Psoas muscle (tissue), 8 donors: ENCODE data around the gene PIGC. TPM values are rescaled to one million over a fixed set of nuclear protein-coding genes. Genes with fewer than 3 reads are reported as not detected.

Source experiments
- ATAC-seq, 4 donors: fragments of 200-7000 bp; cut with Tn5 transposase; one replicate each; pipeline ENCODE4 v1.9.1; 2020; ENCODE audit warnings: moderate library complexity in 3 of 4, mild to moderate bottlenecking in 2 of 4
- DNase-seq, 2 donors: peaks; one replicate each; pipeline ENCODE4 v3.0.0-alpha.2; 2020
- H3K27ac ChIP-seq: fragments of 200-600 bp; one replicate; pipeline ENCODE4 v1.8.0; 2022
- H3K27me3 ChIP-seq, 3 donors: fragments of 200-600 bp in 1 of 3; one replicate each; pipeline versions ENCODE4 v1.6.1 to v1.8.0; 2013 to 2022; ENCODE audit warnings: low read length in 2 of 3, mild to moderate bottlenecking in 2 of 3, moderate library complexity in 1 of 3; ENCODE audit not compliant: insufficient read depth in 3 of 3
- H3K36me3 ChIP-seq, 2 donors: fragments of 200-600 bp in 1 of 2; one replicate each; pipeline versions ENCODE4 v1.6.1 to v1.8.0; 2013 to 2022; ENCODE audit warnings: low read depth in 1 of 2, mild to moderate bottlenecking in 1 of 2, moderate library complexity in 1 of 2; ENCODE audit not compliant: insufficient read depth in 1 of 2
- H3K4me1 ChIP-seq: fragments of 200-600 bp; one replicate; pipeline ENCODE4 v1.8.0; 2022
- H3K4me3 ChIP-seq: fragments of 200-600 bp; one replicate; pipeline ENCODE4 v1.8.0; 2022; ENCODE audit warnings: mild to moderate bottlenecking
- H3K9me3 ChIP-seq: fragments of 200-600 bp; one replicate; pipeline ENCODE4 v1.8.0; 2022
- WGBS, 3 donors: extraction: QIAGEN DNeasy Blood & Tissue Kit; methylation state at CpG; one replicate each; pipeline versions ENCODE4 v1.1.6 to v1.1.7; 2013; 5-methylcytosine and 5-hydroxymethylcytosine counted together
- intact Hi-C, 2 donors: fragments of 100-400 bp; cut with DNase I; formaldehyde crosslinking; loops; one replicate each; pipeline versions ENCODE4 v1.11.0 to v1.14.2; 2022
- polyA plus RNA-seq, 3 donors: library from polyadenylated mRNA; stranded (reverse); fragments of 200-250 nt; gene quantifications; one replicate each; pipeline ENCODE4 v1.2.3, GENCODE V29; 2013
- total RNA-seq, 4 donors: library from RNA; stranded (reverse); fragmentation: NEBNext Ultra II Directional in 2 of 4; extraction: Animal tissue kit (Norgen Biotek cat#: 25700) in 2 of 4; gene quantifications; one replicate each; pipeline versions ENCODE4 v1.2.1 to v1.2.4, GENCODE V29; 2021 to 2023
- TF ChIP-seq, protein P1 (sequence below): fragments of 200-600 bp; IDR thresholded peaks from one replicate; pipeline ENCODE4 v1.8.0; 2022; ENCODE audit warnings: antibody characterized with exemption
- donor health status: healthy with polysubstance abuse.
- donor health status: DM: no; HTN: no; CAD: no; lungs with moderate emphysema.
- donor health status: Bipolar disorder and iron deficiency.
- donor health status: healthy.
- donor health status: DM: yes; HTN: yes; CAD: no.
- donor health status: DM: no; HTN: no; CAD: no.
- donor health status: DM: no; HTN: no; CAD: no.
- donor health status: DM: yes; HTN: yes; CAD: no.

Gene PIGC
- total and polyA plus RNA-seq, 7 donors, result 10.8 to 24.7 (median 13.8) TPM

DNA sequence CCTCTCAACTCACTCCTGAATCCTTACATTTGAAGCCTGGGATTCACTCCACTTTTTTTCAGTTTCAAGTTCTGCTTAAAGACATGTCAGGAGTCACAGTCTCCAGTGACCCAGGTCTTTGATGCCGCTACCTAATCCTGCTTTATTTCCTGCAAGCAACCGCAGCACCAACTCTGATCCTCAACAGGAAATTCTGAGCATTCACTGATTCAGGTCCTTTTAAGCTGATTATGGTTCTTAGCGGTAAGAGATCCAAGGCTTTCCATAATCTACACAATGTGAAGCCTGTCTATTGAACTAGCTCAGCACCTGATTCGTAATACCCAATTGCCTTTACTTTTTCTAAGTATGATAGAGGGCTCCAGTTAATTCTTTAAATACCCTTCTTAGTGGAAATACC is 43.7 kb upstream of the PIGC start:
- Histone ChIP-seq H3K4me3 (no peak overlapping the region), H3K27me3 (peaks cover 0 to 3% (median 0%) of the 10 kb centered on the region in 3 donors), H3K4me1 (no peaks in the 10 kb centered on the region), H3K9me3 (no peaks in the 10 kb centered on the region), H3K36me3 (no peaks in the 10 kb centered on the region), H3K27ac (no peak overlapping the region)
- 46 to 53% (median 51%) methylated on average over 4 of the region's 4 CpGs for WGBS, 3 donors
- no peak for DNase-seq
- TF ChIP-seq, protein P1, sequence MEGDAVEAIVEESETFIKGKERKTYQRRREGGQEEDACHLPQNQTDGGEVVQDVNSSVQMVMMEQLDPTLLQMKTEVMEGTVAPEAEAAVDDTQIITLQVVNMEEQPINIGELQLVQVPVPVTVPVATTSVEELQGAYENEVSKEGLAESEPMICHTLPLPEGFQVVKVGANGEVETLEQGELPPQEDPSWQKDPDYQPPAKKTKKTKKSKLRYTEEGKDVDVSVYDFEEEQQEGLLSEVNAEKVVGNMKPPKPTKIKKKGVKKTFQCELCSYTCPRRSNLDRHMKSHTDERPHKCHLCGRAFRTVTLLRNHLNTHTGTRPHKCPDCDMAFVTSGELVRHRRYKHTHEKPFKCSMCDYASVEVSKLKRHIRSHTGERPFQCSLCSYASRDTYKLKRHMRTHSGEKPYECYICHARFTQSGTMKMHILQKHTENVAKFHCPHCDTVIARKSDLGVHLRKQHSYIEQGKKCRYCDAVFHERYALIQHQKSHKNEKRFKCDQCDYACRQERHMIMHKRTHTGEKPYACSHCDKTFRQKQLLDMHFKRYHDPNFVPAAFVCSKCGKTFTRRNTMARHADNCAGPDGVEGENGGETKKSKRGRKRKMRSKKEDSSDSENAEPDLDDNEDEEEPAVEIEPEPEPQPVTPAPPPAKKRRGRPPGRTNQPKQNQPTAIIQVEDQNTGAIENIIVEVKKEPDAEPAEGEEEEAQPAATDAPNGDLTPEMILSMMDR, result no peak
- no peak for ATAC-seq
- intact Hi-C loops, result no loop called here

DNA sequence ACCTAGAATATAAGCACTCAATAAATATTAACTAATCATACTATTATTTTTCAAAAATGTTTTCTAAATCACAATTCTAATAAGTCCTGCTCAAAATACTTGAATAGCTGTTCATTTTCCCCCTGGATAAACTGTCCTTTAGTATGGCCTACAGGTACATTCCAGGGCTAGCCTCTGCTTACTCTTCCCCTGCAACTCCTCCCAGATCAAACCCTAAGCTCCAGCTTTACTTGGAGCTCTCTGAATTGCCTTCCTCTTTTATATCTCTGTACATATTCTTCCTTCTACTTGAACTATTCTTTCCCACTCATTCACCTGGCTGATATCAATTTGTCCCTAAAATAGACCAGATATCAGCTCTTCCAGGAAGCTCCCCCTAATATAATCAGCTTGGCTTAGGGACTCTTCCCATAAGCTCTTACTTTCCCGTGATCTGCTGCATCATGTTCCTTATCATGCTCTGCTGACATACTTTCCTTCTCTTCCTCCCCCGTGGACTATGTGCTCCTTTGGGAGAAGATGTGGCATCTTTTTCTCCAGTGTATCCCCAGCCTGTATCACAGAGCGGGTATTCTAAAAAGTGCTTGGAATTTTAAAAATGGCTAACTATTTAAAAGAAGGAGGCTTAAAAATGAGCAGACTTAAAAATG is 43.1 kb upstream of the PIGC start:
- Histone ChIP-seq H3K27ac (no peak overlapping the region), H3K4me3 (no peak overlapping the region), H3K36me3 (no peaks in the 10 kb centered on the region), H3K4me1 (no peaks in the 10 kb centered on the region), H3K9me3 (no peaks in the 10 kb centered on the region), H3K27me3 (peaks cover 0 to 3% (median 0%) of the 10 kb centered on the region in 3 donors)
- intact Hi-C loops, result no loop called here
- 64 to 71% (median 67%) methylated on average over 3 of the region's 3 CpGs for WGBS, 3 donors
- TF ChIP-seq, protein P1, result no peak
- ATAC-seq (no peak), DNase-seq (no peak)

GRCh38 chr1:172485626-172486025 is 41.8 kb upstream of the PIGC start:
- Histone ChIP-seq H3K4me3 (no peak overlapping the region), H3K9me3 (no peaks in the 10 kb centered on the region), H3K36me3 (no peaks in the 10 kb centered on the region), H3K27ac (no peak overlapping the region), H3K27me3 (peaks cover 0 to 3% (median 0%) of the 10 kb centered on the region in 3 donors), H3K4me1 (no peaks in the 10 kb centered on the region)
- 72 to 76% (median 75%) methylated on average over 5 of the region's 5 CpGs for WGBS, 3 donors
- TF ChIP-seq, protein P1, result no peak
- no peak for DNase-seq
- intact Hi-C loops, result no loop called here
- no peak for ATAC-seq

- no peaks in the 10 kb centered on the region for H3K36me3 ChIP-seq
- intact Hi-C loops, result no loop called here
- no peak for DNase-seq
- no peaks in the 10 kb centered on the region for H3K9me3 ChIP-seq
- no peaks in the 10 kb centered on the region for H3K4me1 ChIP-seq
- ATAC-seq, result no peak
- no peak overlapping the region for H3K4me3 ChIP-seq
- H3K27me3 ChIP-seq, result peaks cover 0 to 3% (median 0%) of the 10 kb centered on the region in 3 donors
- TF ChIP-seq, protein P1, result no peak
- H3K27ac ChIP-seq, result no peak overlapping the region
Observed at GRCh38 chr1:172484252-172484651, 40.4 kb upstream of the PIGC start.

GRCh38 chr1:172483448-172483847 is 39.6 kb upstream of the PIGC start:
- ATAC-seq (no peak), DNase-seq (no peak)
- Histone ChIP-seq H3K36me3 (no peaks in the 10 kb centered on the region), H3K4me3 (no peak overlapping the region), H3K9me3 (no peaks in the 10 kb centered on the region), H3K27me3 (peaks cover 0 to 3% (median 0%) of the 10 kb centered on the region in 3 donors), H3K4me1 (no peaks in the 10 kb centered on the region), H3K27ac (no peak overlapping the region)
- intact Hi-C loops, result no loop called here
- TF ChIP-seq, protein P1, result no peak
